Liver (tissue), 9 donors: ENCODE results near the gene RMND1. TPM values are rescaled to one million over a fixed set of nuclear protein-coding genes. Genes with fewer than 3 reads are reported as not detected.

Source experiments
- DNase-seq: peaks from one replicate; pipeline ENCODE4 v3.0.0-alpha.2; 2017; ENCODE audit warnings: low spot score
- H3K27ac ChIP-seq, 2 donors: one replicate each; pipeline ENCODE4 v1.7.0; 2013; ENCODE audit warnings: inconsistent platforms in 2 of 2, low read length in 2 of 2, control low read depth in 1 of 2, low read depth in 1 of 2, mild to moderate bottlenecking in 1 of 2
- H3K27me3 ChIP-seq, 4 donors: one replicate each; pipeline versions ENCODE4 v1.6.1 to v1.7.0; 2013; ENCODE audit warnings: low read length in 3 of 4, inconsistent platforms in 1 of 4, mild to moderate bottlenecking in 1 of 4, moderate library complexity in 1 of 4; ENCODE audit not compliant: control insufficient read depth in 4 of 4, insufficient read depth in 4 of 4
- H3K36me3 ChIP-seq, 4 donors: one replicate each; pipeline versions ENCODE4 v1.6.1 to v1.7.0; 2013; ENCODE audit warnings: low read length in 3 of 4, mild to moderate bottlenecking in 3 of 4, low read depth in 1 of 4, moderate library complexity in 1 of 4; ENCODE audit not compliant: control insufficient read depth in 4 of 4, insufficient read depth in 3 of 4
- H3K4me1 ChIP-seq, 4 donors: one replicate each; pipeline versions ENCODE4 v1.6.1 to v1.7.0; 2013; ENCODE audit warnings: low read length in 3 of 4, mild to moderate bottlenecking in 3 of 4, moderate library complexity in 1 of 4; ENCODE audit not compliant: control insufficient read depth in 4 of 4, insufficient read depth in 4 of 4
- H3K4me3 ChIP-seq, 3 donors: one replicate each; pipeline versions ENCODE4 v1.6.1 to v1.7.0; 2013; ENCODE audit warnings: low read length in 3 of 3, control low read depth in 1 of 3, low read depth in 1 of 3, mild to moderate bottlenecking in 1 of 3
- H3K9ac ChIP-seq, 2 donors: one replicate each; pipeline ENCODE4 v1.7.0; 2013; ENCODE audit warnings: low read length in 2 of 2, mild to moderate bottlenecking in 2 of 2, moderate library complexity in 2 of 2, control low read depth in 1 of 2, low read depth in 1 of 2
- H3K9me3 ChIP-seq, 4 donors: one replicate each; pipeline versions ENCODE4 v1.6.1 to v1.7.0; 2013; ENCODE audit warnings: low read length in 3 of 4; ENCODE audit not compliant: control insufficient read depth in 4 of 4
- CTCF ChIP-seq: fragments of 150-350 bp; IDR thresholded peaks from 2 replicates; pipeline ENCODE4 v1.5.1; 2017; ENCODE audit warnings: improper control_type of control experiment, low read depth, low read length; ENCODE audit not compliant: missing input control
- EGR1 ChIP-seq, 2 donors: IDR thresholded peaks; 2 replicates each; pipeline ENCODE4 v1.6.1; 2016 to 2018; ENCODE audit warnings: antibody characterized with exemption in 2 of 2, low read depth in 2 of 2
- FOXA1 ChIP-seq: IDR thresholded peaks from 2 replicates; pipeline ENCODE4 v1.6.1; 2016; ENCODE audit warnings: antibody characterized with exemption
- FOXA2 ChIP-seq: IDR thresholded peaks from 2 replicates; pipeline ENCODE4 v1.6.1; 2016; ENCODE audit warnings: antibody characterized with exemption
- HNF4A ChIP-seq, 2 donors: conservative IDR thresholded peaks; 2 replicates each; pipeline ENCODE4 v1.6.1; 2016; ENCODE audit warnings: antibody characterized with exemption in 2 of 2, mild to moderate bottlenecking in 2 of 2
- JUND ChIP-seq, 2 donors: IDR thresholded peaks; 2 replicates each; pipeline ENCODE4 v1.6.1; 2016; ENCODE audit warnings: antibody characterized with exemption in 2 of 2
- RXRA ChIP-seq, 2 donors: IDR thresholded peaks; 2 replicates each; pipeline ENCODE4 v1.6.1; 2017 to 2018; ENCODE audit warnings: antibody characterized with exemption in 2 of 2, mild to moderate bottlenecking in 1 of 2
- SP1 ChIP-seq: IDR thresholded peaks from 2 replicates; pipeline ENCODE4 v1.6.1; 2018; ENCODE audit warnings: antibody characterized with exemption, mild to moderate bottlenecking
- TAF1 ChIP-seq: conservative IDR thresholded peaks from 2 replicates; pipeline ENCODE4 v1.6.1; 2016; ENCODE audit warnings: antibody characterized with exemption, mild to moderate bottlenecking
- YY1 ChIP-seq: IDR thresholded peaks from 2 replicates; pipeline ENCODE4 v1.6.1; 2016; ENCODE audit warnings: antibody characterized with exemption, mild to moderate bottlenecking
- ZBTB33 ChIP-seq: IDR thresholded peaks from 2 replicates; pipeline ENCODE4 v1.6.1; 2016; ENCODE audit warnings: antibody characterized with exemption
- WGBS: extraction: QIAGEN DNeasy Blood & Tissue Kit; methylation state at CpG from one replicate; pipeline ENCODE4 v1.1.7; 2013; 5-methylcytosine and 5-hydroxymethylcytosine counted together
- polyA plus RNA-seq, 2 donors: library from polyadenylated mRNA; stranded (reverse) in 1 of 2; unstranded in 1 of 2; fragments of 200-250 nt in 1 of 2; fragments of >200 nt in 1 of 2; fragmentation: Nextera tagmentation in 1 of 2; extraction: Ambion mirVana in 1 of 2; gene quantifications; one replicate each; pipeline versions ENCODE4 v1.2.1 to v1.2.3, GENCODE V29; 2013 to 2015
- total RNA-seq, 2 donors: library from RNA; depleted of rRNA; stranded (reverse); fragments of >200 nt; gene quantifications; one replicate each; pipeline ENCODE4 v1.2.3, GENCODE V29; 2014
- TF ChIP-seq, protein P1 (sequence below): IDR thresholded peaks from 2 replicates; pipeline ENCODE4 v1.6.1; 2016; ENCODE audit warnings: antibody characterized with exemption, mild to moderate bottlenecking
- donor health status: healthy.
- donor health status: healthy.
- donor health status: healthy.
- donor health status: healthy.
- donor health status: healthy.

RMND1 gene
- total and polyA plus RNA-seq, 4 donors, result 13.2 to 22.6 (median 18.1) TPM

- no peak for TF ChIP-seq FOXA2
- no peak for TF ChIP-seq FOXA1
- peak; percentile 71 for TF ChIP-seq ZBTB33
- no peak for TF ChIP-seq HNF4A (conservative IDR thresholded peaks at IDR 0.05)
- no peak for TF ChIP-seq EGR1 (IDR thresholded peaks at IDR 0.05; ENCODE audit: low read depth in 2 of 2)
- TF ChIP-seq YY1, result no peak
- no peak for TF ChIP-seq TAF1
- no peak for TF ChIP-seq RXRA (IDR thresholded peaks at IDR 0.05)
- TF ChIP-seq SP1, result no peak
- TF ChIP-seq, protein P1, sequence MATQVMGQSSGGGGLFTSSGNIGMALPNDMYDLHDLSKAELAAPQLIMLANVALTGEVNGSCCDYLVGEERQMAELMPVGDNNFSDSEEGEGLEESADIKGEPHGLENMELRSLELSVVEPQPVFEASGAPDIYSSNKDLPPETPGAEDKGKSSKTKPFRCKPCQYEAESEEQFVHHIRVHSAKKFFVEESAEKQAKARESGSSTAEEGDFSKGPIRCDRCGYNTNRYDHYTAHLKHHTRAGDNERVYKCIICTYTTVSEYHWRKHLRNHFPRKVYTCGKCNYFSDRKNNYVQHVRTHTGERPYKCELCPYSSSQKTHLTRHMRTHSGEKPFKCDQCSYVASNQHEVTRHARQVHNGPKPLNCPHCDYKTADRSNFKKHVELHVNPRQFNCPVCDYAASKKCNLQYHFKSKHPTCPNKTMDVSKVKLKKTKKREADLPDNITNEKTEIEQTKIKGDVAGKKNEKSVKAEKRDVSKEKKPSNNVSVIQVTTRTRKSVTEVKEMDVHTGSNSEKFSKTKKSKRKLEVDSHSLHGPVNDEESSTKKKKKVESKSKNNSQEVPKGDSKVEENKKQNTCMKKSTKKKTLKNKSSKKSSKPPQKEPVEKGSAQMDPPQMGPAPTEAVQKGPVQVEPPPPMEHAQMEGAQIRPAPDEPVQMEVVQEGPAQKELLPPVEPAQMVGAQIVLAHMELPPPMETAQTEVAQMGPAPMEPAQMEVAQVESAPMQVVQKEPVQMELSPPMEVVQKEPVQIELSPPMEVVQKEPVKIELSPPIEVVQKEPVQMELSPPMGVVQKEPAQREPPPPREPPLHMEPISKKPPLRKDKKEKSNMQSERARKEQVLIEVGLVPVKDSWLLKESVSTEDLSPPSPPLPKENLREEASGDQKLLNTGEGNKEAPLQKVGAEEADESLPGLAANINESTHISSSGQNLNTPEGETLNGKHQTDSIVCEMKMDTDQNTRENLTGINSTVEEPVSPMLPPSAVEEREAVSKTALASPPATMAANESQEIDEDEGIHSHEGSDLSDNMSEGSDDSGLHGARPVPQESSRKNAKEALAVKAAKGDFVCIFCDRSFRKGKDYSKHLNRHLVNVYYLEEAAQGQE, result no peak
- peak in 1 of 2 donors; percentile 34 for TF ChIP-seq JUND (IDR thresholded peaks at IDR 0.05)
- TF ChIP-seq CTCF, result no peak
- H3K9me3 ChIP-seq, result no peaks in the 10 kb centered on the region
- DNase-seq, result no peak
- H3K36me3 ChIP-seq, result no peaks in the 10 kb centered on the region
- H3K4me3 ChIP-seq, result peak overlapping the region; percentile 62 to 83 (median 70)
- WGBS, result 2% methylated on average over 43 of the region's 43 CpGs
- peaks cover 0 to 22% (median 20%) of the 10 kb centered on the region in 4 donors for H3K4me1 ChIP-seq
- no peaks in the 10 kb centered on the region for H3K27me3 ChIP-seq
- peak overlapping the region in 1 of 2 donors; percentile 13 for H3K9ac ChIP-seq
- H3K27ac ChIP-seq, result peak overlapping the region; percentile 48 to 53
Observed at GRCh38 chr6:151494235-151494935, 42.5 kb upstream of the RMND1 start.

DNA sequence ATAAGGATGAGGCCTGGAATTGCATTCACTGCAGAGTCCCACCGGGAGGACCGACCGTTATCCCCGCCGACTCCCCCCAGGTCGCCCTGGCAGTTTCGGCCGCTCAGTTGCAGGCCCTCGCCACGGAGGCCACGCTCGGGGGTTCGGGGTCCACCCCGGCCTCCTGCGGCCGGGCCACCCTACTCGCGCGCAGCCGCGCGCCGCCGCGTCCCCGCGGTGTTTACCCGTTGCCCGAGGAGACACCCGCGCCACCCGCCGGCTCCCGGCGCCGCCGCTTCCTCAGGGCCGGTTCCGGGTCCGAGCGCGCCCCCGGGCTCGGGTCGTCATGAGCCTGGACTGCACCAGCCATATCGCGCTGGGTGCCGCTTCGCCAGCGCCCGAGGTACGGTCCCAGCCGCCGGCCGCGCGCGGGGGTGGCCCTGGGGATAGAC is 41.9 kb upstream of the RMND1 start, which contains the start of gene CCDC170:
CCDC170 (plus strand) TSS at position 214 of the 431 bp plus-strand sequence; CDS start at position 326, 112 bp downstream.
- H3K36me3 ChIP-seq, result no peaks in the 10 kb centered on the region
- WGBS, result under 1% methylated on average over 58 of the region's 58 CpGs
- DNase-seq, result peak; percentile 43
- peak within 1 kb of the TSS; percentile 48 to 53 for H3K27ac ChIP-seq
- no peak for TF ChIP-seq HNF4A (conservative IDR thresholded peaks at IDR 0.05)
- H3K4me3 ChIP-seq, result peak within 1 kb of the TSS; percentile 62 to 83 (median 70)
- peaks cover 0 to 22% (median 20%) of the 10 kb centered on the region in 4 donors for H3K4me1 ChIP-seq
- H3K27me3 ChIP-seq, result no peaks in the 10 kb centered on the region
- no peaks in the 10 kb centered on the region for H3K9me3 ChIP-seq
- peak within 1 kb of the TSS in 1 of 2 donors; percentile 49 for H3K9ac ChIP-seq
